Spleen (tissue), 11 donors: Measurements from ENCODE around the gene SAG. TPM values are rescaled to one million over a fixed set of nuclear protein-coding genes. Genes with fewer than 3 reads are reported as not detected.

Experiments used
- DNase-seq: peaks from one replicate; pipeline ENCODE4 v3.0.0-alpha.2; 2020
- H3K27ac ChIP-seq, 8 donors: fragments of 200-600 bp; sonication (generic) in 7 of 8; 1 replicate in 4 of 8; 2 replicates in 4 of 8; pipeline versions ENCODE4 v1.5.0 to v1.8.0; 2016 to 2021; ENCODE audit warnings: inconsistent platforms in 4 of 8, mild to moderate bottlenecking in 4 of 8, moderate library complexity in 1 of 8
- H3K27me3 ChIP-seq, 7 donors: fragments of 200-600 bp; sonication (generic) in 6 of 7; replicated peaks in 1 of 7; 1 replicate in 4 of 7; 2 replicates in 3 of 7; pipeline versions ENCODE4 v1.5.0 to v1.8.0; 2016 to 2021; ENCODE audit warnings: inconsistent platforms in 3 of 7, mild to moderate bottlenecking in 1 of 7
- H3K36me3 ChIP-seq, 6 donors: fragments of 200-600 bp; sonication (generic) in 5 of 6; 1 replicate in 4 of 6; 2 replicates in 2 of 6; pipeline versions ENCODE4 v1.5.0 to v1.8.0; 2016 to 2021; ENCODE audit warnings: inconsistent platforms in 2 of 6
- H3K4me1 ChIP-seq, 6 donors: fragments of 200-600 bp; sonication (generic) in 5 of 6; 1 replicate in 3 of 6; 2 replicates in 3 of 6; pipeline versions ENCODE4 v1.5.0 to v1.8.0; 2016 to 2021; ENCODE audit warnings: inconsistent platforms in 3 of 6
- H3K4me3 ChIP-seq, 8 donors: fragments of 200-600 bp; sonication (generic) in 7 of 8; 1 replicate in 4 of 8; 2 replicates in 4 of 8; pipeline versions ENCODE4 v1.5.0 to v1.8.0; 2016 to 2021; ENCODE audit warnings: inconsistent platforms in 4 of 8, mild to moderate bottlenecking in 4 of 8, moderate library complexity in 2 of 8
- H3K9me3 ChIP-seq, 8 donors: fragments of 200-600 bp; sonication (generic) in 7 of 8; 1 replicate in 4 of 8; 2 replicates in 4 of 8; pipeline versions ENCODE4 v1.5.0 to v1.8.0; 2016 to 2021; ENCODE audit warnings: inconsistent platforms in 4 of 8
- POLR2A ChIP-seq, 3 donors: fragments of 450-650 bp; IDR thresholded peaks; one replicate each; pipeline ENCODE4 v1.5.1; 2017; ENCODE audit warnings: antibody characterized with exemption in 3 of 3, mild to moderate bottlenecking in 1 of 3
- POLR2AphosphoS5 ChIP-seq, 3 donors: sonication (generic); formaldehyde crosslinking; IDR thresholded peaks; one replicate each; pipeline ENCODE4 v1.5.1; 2017; ENCODE audit warnings: antibody characterized with exemption in 3 of 3
- WGBS, 5 donors: extraction: QIAGEN DNeasy Blood & Tissue Kit in 3 of 5; methylation state at CpG; one replicate each; pipeline versions ENCODE4 v1.1.5 to v1.1.7; 2013 to 2018; 5-methylcytosine and 5-hydroxymethylcytosine counted together
- intact Hi-C: fragments of 100-400 bp; cut with DNase I; formaldehyde crosslinking; loops from one replicate; pipeline ENCODE4 v1.15.0; 2023; ENCODE audit warnings: low total_unique reads
- polyA plus RNA-seq, 3 donors: library from polyadenylated mRNA; stranded (reverse); fragments of 200-250 nt; gene quantifications; one replicate each; pipeline ENCODE4 v1.2.1, GENCODE V29; 2013
- total RNA-seq, 7 donors: library from RNA; depleted of rRNA in 3 of 7; stranded (reverse); fragments of >200 nt in 3 of 7; fragmentation: NEBNext Ultra II Directional in 4 of 7; extraction: Animal tissue kit (Norgen Biotek cat#: 25700) in 4 of 7; gene quantifications; one replicate each; pipeline versions ENCODE4 v1.1.0 to v1.2.1, GENCODE V29; 2016 to 2021
- TF ChIP-seq, protein P1 (sequence below), 11 experiments: fragments of 200-600 bp in 7 of 11; fragments of 450-650 bp in 4 of 11; sonication (generic) in 4 of 11; IDR thresholded peaks in 8 of 11; conservative IDR thresholded peaks in 3 of 11; 1 replicate in 7 of 11; 2 replicates in 4 of 11; pipeline versions ENCODE4 v1.4.0 to v1.8.0; 2016 to 2021; ENCODE audit warnings: antibody characterized with exemption in 11 of 11, inconsistent platforms in 4 of 11, mild to moderate bottlenecking in 1 of 11
- donor health status: healthy with polysubstance abuse.
- donor health status: DM: no; HTN: no; CAD: no; lungs with moderate emphysema.
- donor health status: DM: no; HTN: no; CAD: no.
- donor health status: Bipolar disorder and iron deficiency.
- donor health status: healthy.
- donor health status: DM: no; HTN: no; CAD: no.
- donor health status: DM: yes; HTN: yes; CAD: no.

SAG gene
- total and polyA plus RNA-seq, 10 donors, result 0.09 to 0.20 TPM; not detected in 8

DNA sequence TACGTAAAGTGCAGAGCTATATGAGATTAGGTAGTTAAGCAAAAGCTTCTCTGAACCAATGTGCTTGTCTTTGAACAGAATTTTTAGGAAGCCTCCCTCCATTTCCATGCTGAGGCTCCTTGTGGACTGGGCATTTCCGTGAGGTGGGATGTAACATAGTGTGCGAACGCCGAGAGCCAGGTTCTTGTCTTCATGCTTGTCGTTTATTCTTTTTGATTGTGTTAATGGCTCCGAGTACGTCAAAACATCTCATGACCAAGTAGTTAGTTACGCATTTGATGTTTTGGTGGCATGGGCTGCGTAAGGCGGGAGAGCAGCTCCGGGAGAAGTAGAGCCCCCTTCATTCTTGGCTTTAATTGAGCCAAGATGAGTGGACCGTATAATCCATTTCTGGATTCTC is 79.6 kb downstream of the SAG start:
- H3K4me1 ChIP-seq, result peaks cover 17 to 82% (median 56%) of the 10 kb centered on the region in 6 donors
- H3K9me3 ChIP-seq, result no peaks in the 10 kb centered on the region
- intact Hi-C loops, result no loop called here
- no peak for DNase-seq
- no peaks in the 10 kb centered on the region for H3K27me3 ChIP-seq
- peaks cover 0 to 53% (median 16%) of the 10 kb centered on the region in 6 donors for H3K36me3 ChIP-seq
- H3K27ac ChIP-seq, result peak overlapping the region in 7 of 8 donors; percentile 7 to 81 (median 69)
- peak overlapping the region in 1 of 8 donors; percentile 34 for H3K4me3 ChIP-seq
- 87 to 93% (median 91%) methylated on average over 13 of the region's 13 CpGs for WGBS, 5 donors
- TF ChIP-seq POLR2AphosphoS5 (IDR thresholded peaks at IDR 0.05) (no peak), POLR2A (IDR thresholded peaks at IDR 0.05) (no peak)
- TF ChIP-seq, protein P1, sequence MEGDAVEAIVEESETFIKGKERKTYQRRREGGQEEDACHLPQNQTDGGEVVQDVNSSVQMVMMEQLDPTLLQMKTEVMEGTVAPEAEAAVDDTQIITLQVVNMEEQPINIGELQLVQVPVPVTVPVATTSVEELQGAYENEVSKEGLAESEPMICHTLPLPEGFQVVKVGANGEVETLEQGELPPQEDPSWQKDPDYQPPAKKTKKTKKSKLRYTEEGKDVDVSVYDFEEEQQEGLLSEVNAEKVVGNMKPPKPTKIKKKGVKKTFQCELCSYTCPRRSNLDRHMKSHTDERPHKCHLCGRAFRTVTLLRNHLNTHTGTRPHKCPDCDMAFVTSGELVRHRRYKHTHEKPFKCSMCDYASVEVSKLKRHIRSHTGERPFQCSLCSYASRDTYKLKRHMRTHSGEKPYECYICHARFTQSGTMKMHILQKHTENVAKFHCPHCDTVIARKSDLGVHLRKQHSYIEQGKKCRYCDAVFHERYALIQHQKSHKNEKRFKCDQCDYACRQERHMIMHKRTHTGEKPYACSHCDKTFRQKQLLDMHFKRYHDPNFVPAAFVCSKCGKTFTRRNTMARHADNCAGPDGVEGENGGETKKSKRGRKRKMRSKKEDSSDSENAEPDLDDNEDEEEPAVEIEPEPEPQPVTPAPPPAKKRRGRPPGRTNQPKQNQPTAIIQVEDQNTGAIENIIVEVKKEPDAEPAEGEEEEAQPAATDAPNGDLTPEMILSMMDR (IDR thresholded peaks at IDR 0.05 in 8 of 11, conservative IDR thresholded peaks at IDR 0.05 in 3 of 11), result no peak

DNA sequence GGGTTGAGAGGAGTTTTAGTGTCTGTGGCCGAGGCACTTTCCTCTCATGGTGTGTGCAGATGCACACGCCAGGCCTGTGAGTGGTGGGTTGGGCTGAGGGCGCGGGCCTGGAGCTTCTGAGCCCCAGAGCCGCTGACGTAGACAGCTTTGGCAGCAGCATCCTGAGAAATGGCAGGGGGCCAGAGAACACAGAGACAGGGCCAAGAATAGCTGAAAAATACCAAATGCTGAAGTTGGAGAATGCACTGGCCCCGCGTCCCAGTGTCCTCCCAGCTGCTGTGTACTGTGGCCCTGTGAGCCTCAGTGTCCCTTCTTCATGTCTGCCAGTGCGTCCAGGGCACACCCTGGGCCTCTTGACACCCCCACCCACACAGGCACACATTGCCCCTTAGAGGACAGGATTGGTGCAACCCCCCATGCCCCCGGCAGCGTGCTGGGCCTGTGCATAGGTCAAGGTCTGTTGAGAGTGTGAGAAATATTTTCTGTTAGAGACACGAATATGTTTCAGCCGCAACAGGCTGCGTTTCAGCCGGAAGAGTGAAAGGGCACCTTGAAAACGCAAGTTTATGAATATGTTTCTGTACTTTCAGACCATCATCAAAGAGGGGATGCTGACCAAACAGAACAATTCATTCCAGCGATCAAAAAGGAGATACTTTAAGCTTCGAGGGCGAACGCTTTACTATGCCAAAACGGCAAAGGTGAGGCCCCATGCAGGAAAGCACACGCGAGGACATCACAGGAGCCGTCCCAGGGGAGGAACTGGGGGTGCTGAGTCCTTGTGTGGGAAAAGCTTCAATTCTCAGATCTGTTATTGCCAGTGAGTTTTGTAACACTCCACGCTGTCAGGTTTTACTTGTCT is 80.3 kb downstream of the SAG start:
- no peaks in the 10 kb centered on the region for H3K9me3 ChIP-seq
- peaks cover 17 to 76% (median 56%) of the 10 kb centered on the region in 6 donors for H3K4me1 ChIP-seq
- DNase-seq, result no peak
- H3K4me3 ChIP-seq, result peak overlapping the region in 1 of 8 donors; percentile 34
- WGBS, 5 donors, result 55 to 73% (median 58%) methylated on average over 25 of the region's 25 CpGs
- no peaks in the 10 kb centered on the region for H3K27me3 ChIP-seq
- TF ChIP-seq, protein P1 (IDR thresholded peaks at IDR 0.05 in 8 of 11, conservative IDR thresholded peaks at IDR 0.05 in 3 of 11), result no peak
- TF ChIP-seq POLR2AphosphoS5 (IDR thresholded peaks at IDR 0.05), result peak; percentile 46 to 69 (median 68)
- H3K27ac ChIP-seq, result peak overlapping the region in 7 of 8 donors; percentile 47 to 81 (median 69)
- intact Hi-C loops, result no loop called here
- H3K36me3 ChIP-seq, result peaks cover 0 to 55% (median 19%) of the 10 kb centered on the region in 6 donors

DNA sequence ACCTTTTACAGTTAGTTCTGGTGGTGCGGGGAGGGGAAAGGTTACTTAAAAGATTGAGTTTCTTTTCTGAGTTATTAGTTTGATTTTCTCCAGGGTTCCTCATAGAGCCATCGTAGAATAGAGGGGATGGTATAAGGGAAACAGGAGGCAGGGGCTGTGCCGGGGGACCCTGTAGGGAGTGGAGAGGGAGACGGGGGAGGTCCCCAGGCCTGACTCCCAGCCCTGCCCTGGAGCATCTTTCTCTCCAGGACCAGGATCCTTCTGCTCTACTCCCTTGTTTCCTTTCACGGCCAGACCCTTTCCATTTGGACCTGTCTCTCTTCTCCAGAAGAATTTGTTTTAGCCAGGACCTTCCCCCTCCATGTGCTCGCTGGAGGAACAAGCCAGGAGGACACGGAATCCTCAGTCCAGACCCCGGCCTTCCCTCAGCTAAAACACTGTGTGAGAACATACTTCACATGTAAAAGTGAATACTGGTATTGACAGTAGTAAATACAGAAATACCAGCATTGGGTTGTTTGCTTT is 82.0 kb downstream of the SAG start:
- Histone ChIP-seq H3K36me3 (peaks cover 0 to 70% (median 27%) of the 10 kb centered on the region in 6 donors), H3K9me3 (no peaks in the 10 kb centered on the region), H3K4me3 (no peak overlapping the region), H3K27me3 (no peaks in the 10 kb centered on the region), H3K27ac (peak overlapping the region in 2 of 8 donors; percentile 4 to 32), H3K4me1 (peaks cover 16 to 59% (median 40%) of the 10 kb centered on the region in 6 donors)
- DNase-seq, result no peak
- 91 to 93% (median 92%) methylated on average over 8 of the region's 8 CpGs for WGBS, 5 donors
- TF ChIP-seq POLR2AphosphoS5 (IDR thresholded peaks at IDR 0.05) (no peak), POLR2A (IDR thresholded peaks at IDR 0.05) (no peak)
- TF ChIP-seq, protein P1 (IDR thresholded peaks at IDR 0.05 in 8 of 11, conservative IDR thresholded peaks at IDR 0.05 in 3 of 11), result no peak
- intact Hi-C loops, result no loop called here

DNA sequence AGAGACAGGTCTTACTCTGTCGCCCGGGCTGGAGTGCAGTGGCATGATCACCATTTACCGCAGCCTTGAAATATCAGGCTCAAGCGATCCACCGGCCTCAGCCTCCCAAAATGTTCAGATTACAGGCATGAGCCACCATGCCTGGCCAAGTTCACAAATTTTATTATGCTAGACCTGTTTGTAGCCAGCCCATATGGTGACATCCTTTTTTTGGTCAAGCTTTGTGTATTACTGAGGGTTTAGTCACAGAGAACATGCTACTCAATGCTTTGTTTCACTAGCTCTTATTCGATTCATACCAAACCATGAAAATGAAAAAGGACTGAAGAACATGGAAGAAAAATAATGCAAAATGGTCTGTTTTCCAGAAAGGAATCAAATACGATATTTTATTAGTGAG is 88.1 kb downstream of the SAG start:
- H3K27ac ChIP-seq, result no peak overlapping the region
- 87 to 98% (median 93%) methylated on average over 7 of the region's 7 CpGs for WGBS, 5 donors
- no peak overlapping the region for H3K4me3 ChIP-seq
- H3K36me3 ChIP-seq, result peaks cover 0 to 90% (median 20%) of the 10 kb centered on the region in 6 donors
- peaks cover 4 to 57% (median 11%) of the 10 kb centered on the region in 6 donors for H3K4me1 ChIP-seq
- no peak for DNase-seq
- TF ChIP-seq POLR2A (IDR thresholded peaks at IDR 0.05), result no peak
- TF ChIP-seq, protein P1 (IDR thresholded peaks at IDR 0.05 in 8 of 11, conservative IDR thresholded peaks at IDR 0.05 in 3 of 11), result no peak
- TF ChIP-seq POLR2AphosphoS5 (IDR thresholded peaks at IDR 0.05), result no peak
- H3K9me3 ChIP-seq, result no peaks in the 10 kb centered on the region
- intact Hi-C loops, result no loop called here
- no peaks in the 10 kb centered on the region for H3K27me3 ChIP-seq
